Measurements from ENCODE around the gene TMEM212. TPM values are rescaled to one million over a fixed set of nuclear protein-coding genes. Genes with fewer than 3 reads are reported as not detected.
"Not testable (repeated sequence)": the region's sequence is repeated elsewhere in the genome, so short reads cannot be mapped to it uniquely, and the experiment has no call there.

The TMEM212 gene
- polyA plus RNA-seq, 1 experiment, result not detected

DNA sequence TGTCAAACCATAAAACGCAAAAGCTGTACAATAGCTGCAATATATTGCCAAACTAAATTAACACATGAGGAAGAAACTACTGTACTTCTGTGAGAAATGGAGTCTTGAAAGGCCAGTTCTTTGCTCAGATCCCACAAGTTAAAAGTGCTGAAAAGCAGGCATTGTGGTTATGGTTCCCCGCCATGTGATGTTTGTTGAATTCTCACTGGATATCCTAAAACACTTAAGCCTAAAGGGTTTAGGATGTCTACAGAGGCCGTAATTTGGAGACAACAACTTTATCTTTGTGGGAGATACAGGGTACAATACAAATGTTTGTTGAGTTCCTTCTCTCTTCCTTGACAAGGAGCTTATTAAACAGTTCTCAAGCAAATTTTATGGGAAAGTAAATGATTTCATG, 53.2 kb downstream of the TMEM212 start:
- TF ChIP-seq, protein P1, sequence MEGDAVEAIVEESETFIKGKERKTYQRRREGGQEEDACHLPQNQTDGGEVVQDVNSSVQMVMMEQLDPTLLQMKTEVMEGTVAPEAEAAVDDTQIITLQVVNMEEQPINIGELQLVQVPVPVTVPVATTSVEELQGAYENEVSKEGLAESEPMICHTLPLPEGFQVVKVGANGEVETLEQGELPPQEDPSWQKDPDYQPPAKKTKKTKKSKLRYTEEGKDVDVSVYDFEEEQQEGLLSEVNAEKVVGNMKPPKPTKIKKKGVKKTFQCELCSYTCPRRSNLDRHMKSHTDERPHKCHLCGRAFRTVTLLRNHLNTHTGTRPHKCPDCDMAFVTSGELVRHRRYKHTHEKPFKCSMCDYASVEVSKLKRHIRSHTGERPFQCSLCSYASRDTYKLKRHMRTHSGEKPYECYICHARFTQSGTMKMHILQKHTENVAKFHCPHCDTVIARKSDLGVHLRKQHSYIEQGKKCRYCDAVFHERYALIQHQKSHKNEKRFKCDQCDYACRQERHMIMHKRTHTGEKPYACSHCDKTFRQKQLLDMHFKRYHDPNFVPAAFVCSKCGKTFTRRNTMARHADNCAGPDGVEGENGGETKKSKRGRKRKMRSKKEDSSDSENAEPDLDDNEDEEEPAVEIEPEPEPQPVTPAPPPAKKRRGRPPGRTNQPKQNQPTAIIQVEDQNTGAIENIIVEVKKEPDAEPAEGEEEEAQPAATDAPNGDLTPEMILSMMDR (IDR thresholded peaks at IDR 0.05; ENCODE audit: insufficient read depth, low read depth, low read length), result no peak
- Histone ChIP-seq H3K36me3 (ENCODE audit: control insufficient read depth, insufficient read depth, low read length) (no peaks in the 10 kb centered on the region), H3K4me3 (ENCODE audit: low read depth, low read length) (no peak overlapping the region), H3K27me3 (ENCODE audit: control insufficient read depth, insufficient read depth, low read length) (peaks cover 2% of the 10 kb centered on the region; the same call in 1 of the 2 replicates)
- DNase-seq (ENCODE audit: low read depth), result no peak
- CTCF ChIA-PET, result no interaction called here
- POLR2A ChIA-PET, result no interaction called here

DNA sequence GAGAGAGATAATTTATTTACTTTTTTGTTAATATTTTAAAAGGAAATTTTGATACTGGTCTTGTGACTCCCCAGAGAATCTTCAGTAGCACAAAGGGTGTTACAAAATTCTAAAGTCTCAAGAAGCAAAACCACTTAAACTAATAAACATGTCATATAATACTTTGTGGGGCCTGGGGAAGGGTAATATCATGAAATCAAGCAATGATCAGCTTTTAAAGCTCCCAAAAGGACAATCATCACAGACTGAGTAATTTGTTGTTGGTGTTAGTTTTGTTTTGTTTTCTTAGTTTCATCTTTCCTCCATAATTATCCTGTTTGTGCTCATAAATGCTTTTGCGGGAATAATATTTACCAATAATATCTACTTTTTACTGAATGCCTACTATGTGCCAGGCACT, 55.0 kb downstream of the TMEM212 start:
- Histone ChIP-seq H3K27me3 (ENCODE audit: control insufficient read depth, insufficient read depth, low read length) (peaks cover 2% of the 10 kb centered on the region; the same call in 1 of the 2 replicates), H3K4me3 (ENCODE audit: low read depth, low read length) (no peak overlapping the region), H3K36me3 (ENCODE audit: control insufficient read depth, insufficient read depth, low read length) (no peaks in the 10 kb centered on the region)
- TF ChIP-seq, protein P1 (IDR thresholded peaks at IDR 0.05; ENCODE audit: insufficient read depth, low read depth, low read length), result no peak
- ChIA-PET CTCF (no interaction called here), POLR2A (no interaction called here)
- DNase-seq (ENCODE audit: low read depth), result no peak

DNA sequence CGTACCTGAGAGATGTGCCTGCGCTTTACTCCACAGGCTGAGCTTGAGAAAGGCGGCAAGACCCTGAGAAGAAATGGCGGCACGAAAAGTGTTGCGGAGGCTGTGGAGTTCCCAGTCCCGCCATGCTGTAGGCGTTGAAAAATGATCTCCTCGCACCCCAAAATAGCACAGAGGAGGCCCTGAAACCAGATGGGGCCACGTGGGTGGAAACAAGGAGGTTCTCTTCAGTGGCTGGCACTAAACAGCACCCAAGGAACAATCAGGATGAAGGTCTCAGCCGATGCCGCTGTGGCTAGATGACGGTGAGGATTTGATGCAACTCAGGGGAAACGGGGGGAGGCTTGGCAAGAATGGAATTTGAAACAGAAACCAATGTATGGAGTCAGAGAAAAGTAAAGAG, 57.3 kb downstream of the TMEM212 start:
- Histone ChIP-seq H3K36me3 (ENCODE audit: control insufficient read depth, insufficient read depth, low read length) (no peaks in the 10 kb centered on the region), H3K27me3 (ENCODE audit: control insufficient read depth, insufficient read depth, low read length) (no peaks in the 10 kb centered on the region), H3K4me3 (ENCODE audit: low read depth, low read length) (no peak overlapping the region)
- ChIA-PET CTCF (no interaction called here), POLR2A (no interaction called here)
- no peak for DNase-seq (ENCODE audit: low read depth)
- TF ChIP-seq, protein P1 (IDR thresholded peaks at IDR 0.05; ENCODE audit: insufficient read depth, low read depth, low read length), result no peak

- TF ChIP-seq, protein P1 (IDR thresholded peaks at IDR 0.05; ENCODE audit: insufficient read depth, low read depth, low read length), result no peak
- peak; percentile 24 for DNase-seq (ENCODE audit: low read depth)
- H3K36me3 ChIP-seq (ENCODE audit: control insufficient read depth, insufficient read depth, low read length), result no peaks in the 10 kb centered on the region
- CTCF ChIA-PET, result interaction anchor here (0.6 to 1.2 kb wide), 2 partner anchors 17 to 560 kb away, joined by 3 to 5 read pairs; no protein-coding TSS in a partner anchor
- no peak overlapping the region for H3K4me3 ChIP-seq (ENCODE audit: low read depth, low read length)
- POLR2A ChIA-PET, result interaction anchor here (0.6 kb wide), 1 partner anchor 141 kb away, joined by 4 read pairs; no protein-coding TSS in a partner anchor
- no peaks in the 10 kb centered on the region for H3K27me3 ChIP-seq (ENCODE audit: control insufficient read depth, insufficient read depth, low read length)
Observed at GRCh38 chr3:171901615-171902312, 58.6 kb downstream of the TMEM212 start.

GRCh38 chr3:171904829-171905228, 61.7 kb downstream of the TMEM212 start:
- H3K27me3 ChIP-seq (ENCODE audit: control insufficient read depth, insufficient read depth, low read length), result no peaks in the 10 kb centered on the region
- POLR2A ChIA-PET, result no interaction called here
- no peak for DNase-seq (ENCODE audit: low read depth)
- no peaks in the 10 kb centered on the region for H3K36me3 ChIP-seq (ENCODE audit: control insufficient read depth, insufficient read depth, low read length)
- CTCF ChIA-PET, result no interaction called here
- TF ChIP-seq, protein P1 (IDR thresholded peaks at IDR 0.05; ENCODE audit: insufficient read depth, low read depth, low read length), result no peak
- no peak overlapping the region for H3K4me3 ChIP-seq (ENCODE audit: low read depth, low read length)

- POLR2A ChIA-PET; H3K27me3 ChIP-seq (ENCODE audit: control insufficient read depth, insufficient read depth, low read length); CTCF ChIA-PET; DNase-seq (ENCODE audit: low read depth); H3K4me3 ChIP-seq (ENCODE audit: low read depth, low read length); H3K36me3 ChIP-seq (ENCODE audit: control insufficient read depth, insufficient read depth, low read length): not testable (repeated sequence)
Observed at GRCh38 chr3:171906503-171906902, 63.4 kb downstream of the TMEM212 start.

Data from BJ (cell line).